HepG2 (cell line): ENCODE measurements around the gene MYBPC3. TPM values are rescaled to one million over a fixed set of nuclear protein-coding genes. Genes with fewer than 3 reads are reported as not detected.

ENCODE experiments used
- ATAC-seq: fragments of 200-7000 bp; cut with Tn5 transposase; 3 replicates; pipeline ENCODE4 v1.9.1; 2020; ENCODE audit warnings: mild to moderate bottlenecking, moderate library complexity
- BruUV-seq: library from RNA; stranded (reverse); fragments of 400-500 nt; replicated peaks from 2 replicates; lab custom pipeline; 2021; lab: Mats Ljungman, UMichigan
- CTCF ChIA-PET: fragments of 300-600 bp; formaldehyde crosslinking; extraction: SDS; loops from one replicate; lab custom pipeline; 2021; ENCODE audit warnings: low total read pairs, inconsistent platforms, low intra/inter-chr PET ratio; lab: Yijun Ruan, JAX
- POLR2A ChIA-PET: fragments of 350-600 bp; sonication (Branson Sonifier 250); formaldehyde crosslinking; loops from one replicate; lab custom pipeline; 2020; ENCODE audit warnings: antibody characterized with exemption, inconsistent platforms; lab: Yijun Ruan, JAX
- DNase-seq: peaks from one replicate; pipeline ENCODE4 v3.0.0-alpha.2; 2015; ENCODE audit warnings: low spot score
- FAIRE-seq: peaks from 3 replicates; lab custom pipeline; 2011; peaks lifted over from hg19 to GRCh38; lab: Jason Lieb, UNC
- H2AFZ ChIP-seq: one replicate; pipeline ENCODE4 v1.6.1; 2011; ENCODE audit warnings: low read length, inconsistent platforms
- H3K27ac ChIP-seq: fragments of 300-600 bp; 3 replicates; pipeline ENCODE4 v1.8.0; 2011; ENCODE audit warnings: mixed run types, mild to moderate bottlenecking, mixed read lengths, low read length, inconsistent platforms; ENCODE audit not compliant: insufficient read depth; ENCODE audit errors: extremely low read length
- H3K27me3 ChIP-seq, 2 experiments: fragments of 200-600 bp in 1 of 2; 2 replicates in 1 of 2; 3 replicates in 1 of 2; pipeline versions ENCODE4 v1.6.0 to v1.8.0; 2011; ENCODE audit warnings: low read length in 2 of 2, mild to moderate bottlenecking in 2 of 2, moderate library complexity in 2 of 2, inconsistent platforms in 1 of 2; ENCODE audit not compliant: insufficient read depth in 2 of 2, control insufficient read depth in 1 of 2
- H3K36me3 ChIP-seq, 2 experiments: fragments of 200-600 bp in 1 of 2; replicated peaks in 1 of 2; 2 replicates in 1 of 2; 3 replicates in 1 of 2; pipeline versions ENCODE4 v1.5.1 to v1.8.0; 2011; ENCODE audit warnings: low read length in 2 of 2, inconsistent platforms in 1 of 2; ENCODE audit not compliant: insufficient read depth in 2 of 2, control insufficient read depth in 1 of 2
- H3K4me1 ChIP-seq: 2 replicates; pipeline ENCODE4 v1.5.1; 2012; ENCODE audit warnings: low read length, inconsistent platforms; ENCODE audit not compliant: insufficient read depth
- H3K4me2 ChIP-seq: 2 replicates; pipeline ENCODE4 v1.6.0; 2011; ENCODE audit warnings: low read depth, low read length, inconsistent platforms
- H3K4me3 ChIP-seq, 3 experiments: fragments of 200-600 bp in 1 of 3; sonication (generic), shearing (Covaris generic) in 1 of 3; replicated peaks in 1 of 3; 2 replicates each; pipeline ENCODE4 v1.5.1; 2011 to 2016; ENCODE audit warnings: low read length in 3 of 3, inconsistent platforms in 2 of 3, low read depth in 2 of 3, mild to moderate bottlenecking in 2 of 3, control low read depth in 1 of 3, mixed read lengths in 1 of 3; ENCODE audit not compliant: insufficient read depth in 1 of 3
- H3K79me2 ChIP-seq: one replicate; pipeline ENCODE4 v1.6.1; 2011; ENCODE audit warnings: low read length, inconsistent platforms; ENCODE audit not compliant: insufficient read depth
- H3K9ac ChIP-seq: 2 replicates; pipeline ENCODE4 v1.6.0; 2011; ENCODE audit warnings: mild to moderate bottlenecking, low read depth, low read length, inconsistent platforms; ENCODE audit not compliant: insufficient read depth
- H3K9me3 ChIP-seq: 2 replicates; pipeline ENCODE4 v1.5.1; 2012; ENCODE audit warnings: mild to moderate bottlenecking, low read length
- H4K20me1 ChIP-seq: 2 replicates; pipeline ENCODE4 v1.6.0; 2011; ENCODE audit warnings: inconsistent platforms, mild to moderate bottlenecking, low read length, moderate library complexity; ENCODE audit not compliant: insufficient read depth
- ESRRA ChIP-seq: sonication (generic); formaldehyde crosslinking; IDR thresholded peaks from 2 replicates; pipeline ENCODE4 v1.5.1; 2020; ENCODE audit warnings: mild to moderate bottlenecking, low read depth, missing genetic modification reagents
- FIP1L1 ChIP-seq: fragments of 200-400 bp; formaldehyde crosslinking; IDR thresholded peaks from 2 replicates; pipeline ENCODE4 v1.6.1; 2018; ENCODE audit warnings: low read depth, mild to moderate bottlenecking, low read length, moderate library complexity, borderline replicate concordance; ENCODE audit not compliant: insufficient read depth
- FOXO4 ChIP-seq: sonication (generic); formaldehyde crosslinking; conservative IDR thresholded peaks from 2 replicates; pipeline ENCODE4 v1.8.1; 2023; ENCODE audit warnings: missing genetic modification reagents
- HNF4A ChIP-seq: sonication (generic); formaldehyde crosslinking; IDR thresholded peaks from 2 replicates; pipeline ENCODE4 v1.4.0; 2020; ENCODE audit warnings: missing genetic modification reagents
- HOXA9 ChIP-seq: sonication (generic); formaldehyde crosslinking; IDR thresholded peaks from 2 replicates; pipeline ENCODE4 v1.8.1; 2022; ENCODE audit warnings: missing genetic modification reagents, mild to moderate bottlenecking, moderate library complexity, borderline replicate concordance
- JDP2 ChIP-seq: sonication (generic); formaldehyde crosslinking; IDR thresholded peaks from 2 replicates; pipeline ENCODE4 v1.8.1; 2022; ENCODE audit warnings: missing genetic modification reagents, borderline replicate concordance
- KDM5A ChIP-seq: fragments of 200-600 bp; sonication (generic); IDR thresholded peaks from 2 replicates; pipeline ENCODE4 v1.7.0; 2018; ENCODE audit warnings: antibody characterized with exemption, mild to moderate bottlenecking, low read length, borderline replicate concordance
- LRRFIP1 ChIP-seq: sonication (generic); formaldehyde crosslinking; conservative IDR thresholded peaks from 2 replicates; pipeline ENCODE4 v1.4.0; 2020; ENCODE audit warnings: missing genetic modification reagents
- MAFF ChIP-seq: IDR thresholded peaks from 2 replicates; pipeline ENCODE4 v1.6.1; 2011; ENCODE audit warnings: low read depth, low read length, improper control_type of control experiment
- MTF1 ChIP-seq: sonication (generic); formaldehyde crosslinking; IDR thresholded peaks from 2 replicates; pipeline ENCODE4 v1.5.0; 2020; ENCODE audit warnings: missing genetic modification reagents
- PAXIP1 ChIP-seq: sonication (generic); formaldehyde crosslinking; conservative IDR thresholded peaks from 2 replicates; pipeline ENCODE4 v1.4.0; 2020; ENCODE audit warnings: mild to moderate bottlenecking, missing genetic modification reagents, moderate library complexity
- SMAD3 ChIP-seq: sonication (generic); formaldehyde crosslinking; IDR thresholded peaks from 2 replicates; pipeline ENCODE4 v1.4.0; 2020; ENCODE audit warnings: missing genetic modification reagents
- TFAP4 ChIP-seq: sonication (generic); IDR thresholded peaks from 2 replicates; pipeline ENCODE4 v1.6.1; 2016; ENCODE audit warnings: low read depth, borderline replicate concordance
- ZBTB38 ChIP-seq: sonication (generic); formaldehyde crosslinking; IDR thresholded peaks from 2 replicates; pipeline ENCODE4 v1.5.1; 2020; ENCODE audit warnings: mild to moderate bottlenecking, missing genetic modification reagents
- ZMYM3 ChIP-seq: sonication (generic); formaldehyde crosslinking; IDR thresholded peaks from 2 replicates; pipeline ENCODE4 v1.5.1; 2020; ENCODE audit warnings: mild to moderate bottlenecking, missing genetic modification reagents
- ZNF335 ChIP-seq: sonication (generic); formaldehyde crosslinking; IDR thresholded peaks from 2 replicates; pipeline ENCODE4 v1.4.0; 2020; ENCODE audit warnings: missing genetic modification reagents
- WGBS: methylation state at CpG from one replicate; pipeline ENCODE4 v1.1.6; 2017; ENCODE audit warnings: low lambda C conversion rate; 5-methylcytosine and 5-hydroxymethylcytosine counted together
- in situ Hi-C: cut with HindIII; loops from 2 replicates; pipeline ENCODE4 v1.10.0; 2017; ENCODE audit warnings: low pct_unique_long_range_greater_than_20kb; ENCODE audit not compliant: extremely low pct_ligation_motif_present
- intact Hi-C: fragments of 100-400 bp; cut with micrococcal nuclease; formaldehyde crosslinking; loops from one replicate; pipeline ENCODE4 v1.10.0; 2022; ENCODE audit not compliant: unreplicated experiment
- polyA plus RNA-seq, 8 experiments: library from polyadenylated mRNA; depleted of rRNA in 3 of 8; stranded (reverse) in 7 of 8; unstranded in 1 of 8; fragments of >200 nt; fragmentation: Illumina TruSeq in 4 of 8; extraction: Trizol in 4 of 8; gene quantifications; 2 replicates each; pipeline versions ENCODE4 v1.2.1 to v1.2.3, GENCODE V29; 2011 to 2016; ENCODE audit warnings: low read depth in 4 of 8, missing spikeins in 1 of 8, mixed read lengths in 1 of 8; ENCODE audit not compliant: insufficient read depth in 1 of 8
- total RNA-seq, 5 experiments: library from RNA; depleted of rRNA; stranded (reverse); fragments of >200 nt; fragmentation: Illumina TruSeq; extraction: Trizol; gene quantifications; 2 replicates each; pipeline ENCODE4 v1.2.3, GENCODE V29; 2016; ENCODE audit warnings: low read depth in 1 of 5

Gene MYBPC3
- total and polyA plus RNA-seq, 2 of the 13 experiments (the other 11 are each of a cell fraction or from before 2014, with no cell fraction given), result not detected

- TF ChIP-seq FOXO4 (CRISPR knock-in tag) (no peak), ZMYM3 (CRISPR knock-in tag) (no peak), KDM5A (no peak)
Observed at GRCh38 chr11:47284151-47284550, 68.4 kb downstream of the MYBPC3 start (continued).

- H3K9me3 ChIP-seq, result no peaks in the 10 kb centered on the region
- no peak overlapping the region for H2AFZ ChIP-seq
- H3K27ac ChIP-seq, result peak overlapping the region; percentile 51
- peak; percentile 42 for FAIRE-seq
- CTCF ChIA-PET, result no interaction called here
- in situ Hi-C loops (no loop called here), intact Hi-C loops (no loop called here)
- no peak overlapping the region for H3K4me3 ChIP-seq
- H4K20me1 ChIP-seq, result no peaks in the 10 kb centered on the region
- H3K9ac ChIP-seq, result no peak overlapping the region
- 71% methylated on average over 7 of the region's 7 CpGs for WGBS
- peaks cover 44 to 73% of the 10 kb centered on the region in 2 experiments for H3K36me3 ChIP-seq
- H3K79me2 ChIP-seq, result no peaks in the 10 kb centered on the region
- peak overlapping the region; percentile 47; the same call in 1 of the 2 replicates for H3K4me2 ChIP-seq
- BruUV-seq, result no TSS peak
- no peaks in the 10 kb centered on the region for H3K27me3 ChIP-seq
- ATAC-seq, result peak; percentile 93
- peaks cover 9% of the 10 kb centered on the region for H3K4me1 ChIP-seq
- no peak for DNase-seq
- POLR2A ChIA-PET, result no interaction called here
- TF ChIP-seq JDP2 (CRISPR knock-in tag) (no peak), LRRFIP1 (CRISPR knock-in tag) (no peak), ZBTB38 (peak; percentile 98), MAFF (no peak), ESRRA (CRISPR knock-in tag) (0 out of 2 replicates have a peak, but pooled peaks have one; percentile 54), TFAP4 (no peak), HOXA9 (no peak), FIP1L1 (no peak), MTF1 (no peak), SMAD3 (CRISPR knock-in tag) (no peak), HNF4A (CRISPR knock-in tag) (peak; percentile 69), ZNF335 (no peak), PAXIP1 (CRISPR knock-in tag) (peak; percentile 53)
Observed at GRCh38 chr11:47282462-47282861, 70.0 kb downstream of the MYBPC3 start.
